GM19463 (cell line): ENCODE data around the gene ZNF423.

Experiments used
- ATAC-seq: cut with Tn5 transposase; IDR thresholded peaks from one replicate; pipeline ENCODE4 v1.9.1; 2021; ENCODE audit warnings: mild to moderate bottlenecking, moderate library complexity; ENCODE audit not compliant: unreplicated experiment

The ZNF423 gene

DNA sequence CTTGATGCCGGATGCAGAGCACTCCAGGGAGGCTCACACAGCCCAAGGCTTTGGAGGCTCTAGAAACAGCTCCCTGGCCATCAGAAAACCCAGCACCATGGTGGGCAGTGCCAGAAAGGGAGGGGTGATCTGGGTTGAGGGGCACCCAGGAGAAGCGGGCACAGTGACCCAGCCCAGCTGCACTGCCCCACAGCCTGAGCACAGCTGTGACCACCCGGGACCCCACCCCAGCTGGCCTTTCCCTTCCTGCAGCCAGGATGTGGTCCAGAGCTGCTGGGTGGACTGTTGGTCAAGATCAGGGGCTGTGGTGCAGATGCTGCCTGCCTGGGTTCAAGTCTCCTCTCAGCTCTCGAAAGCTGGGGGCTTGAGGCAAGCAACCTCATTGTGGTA lies 223.1 kb downstream of the ZNF423 start:
- no peak for ATAC-seq

DNA sequence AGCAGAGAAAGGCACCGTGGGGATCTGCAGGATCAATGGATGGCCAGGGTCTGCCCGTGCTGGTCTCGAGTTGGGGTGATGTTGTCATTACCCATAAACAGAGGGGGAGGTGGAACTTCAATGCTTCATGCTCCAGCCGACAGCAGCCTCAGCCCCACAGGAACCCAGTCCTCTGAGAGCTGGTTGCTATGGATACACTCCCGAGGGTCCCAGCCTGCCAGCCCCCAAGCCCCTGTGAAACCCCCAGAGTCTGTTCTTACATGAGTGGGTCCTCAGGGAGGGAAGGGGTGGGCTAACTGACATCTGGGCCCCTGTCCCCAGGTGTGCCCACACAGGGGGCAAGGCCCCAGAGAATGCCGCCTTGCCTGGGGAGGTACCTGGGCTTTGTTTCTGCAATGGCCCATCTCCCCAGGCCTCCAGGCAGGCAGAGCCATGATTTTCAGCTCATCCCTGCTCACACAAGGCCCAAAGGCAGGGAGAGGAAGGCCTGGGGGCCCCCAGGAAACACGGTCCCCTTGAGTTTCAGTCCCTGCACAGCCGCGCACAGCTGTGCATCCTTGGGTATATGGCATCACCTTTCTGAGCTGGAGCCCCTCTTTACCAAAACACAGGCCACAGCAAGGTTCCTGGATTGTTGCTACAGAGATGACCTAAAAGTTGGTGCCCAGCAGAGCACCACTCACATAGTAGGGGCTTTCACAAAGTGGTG lies 223.7 kb downstream of the ZNF423 start:
- no peak for ATAC-seq

DNA sequence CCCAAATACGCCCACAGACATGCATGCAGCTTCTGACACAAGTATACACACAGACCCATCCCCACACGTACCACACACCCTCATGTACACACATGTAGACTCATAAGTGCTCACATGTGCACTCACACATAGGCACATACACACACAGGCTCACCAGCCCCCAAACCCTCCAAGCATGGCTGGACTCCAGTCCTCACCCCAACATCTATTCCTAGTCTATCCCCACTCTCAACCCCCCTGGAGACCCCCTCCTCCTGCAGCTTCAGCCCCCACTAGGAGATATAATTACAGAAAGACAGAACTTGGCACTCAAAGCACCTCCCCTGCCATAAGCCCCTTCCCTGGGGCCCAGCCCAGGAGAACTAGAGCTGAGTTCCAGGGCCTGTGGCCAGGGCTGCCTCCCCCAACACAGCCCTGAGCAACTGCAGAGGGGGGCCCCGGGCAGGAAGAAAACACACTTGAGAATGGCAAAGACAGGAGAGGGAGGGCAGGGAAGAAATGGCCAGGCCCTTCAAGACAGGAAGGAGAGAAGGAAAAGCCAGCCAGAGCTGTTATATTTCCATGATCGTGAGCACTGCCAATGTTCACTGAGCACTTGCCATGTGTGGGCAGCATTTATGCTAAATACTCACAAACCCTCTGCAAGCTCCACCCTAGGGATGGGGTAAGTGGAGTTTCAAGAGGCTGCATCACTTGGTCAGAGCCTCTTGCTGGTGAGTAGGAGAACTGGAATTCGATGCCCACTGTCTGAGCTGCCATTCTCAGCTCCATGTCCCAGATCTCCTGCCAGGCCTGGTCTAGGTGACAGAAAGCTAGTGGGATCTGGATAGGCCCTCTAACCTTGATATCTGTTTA lies 224.5 kb downstream of the ZNF423 start:
- ATAC-seq, result no peak

DNA sequence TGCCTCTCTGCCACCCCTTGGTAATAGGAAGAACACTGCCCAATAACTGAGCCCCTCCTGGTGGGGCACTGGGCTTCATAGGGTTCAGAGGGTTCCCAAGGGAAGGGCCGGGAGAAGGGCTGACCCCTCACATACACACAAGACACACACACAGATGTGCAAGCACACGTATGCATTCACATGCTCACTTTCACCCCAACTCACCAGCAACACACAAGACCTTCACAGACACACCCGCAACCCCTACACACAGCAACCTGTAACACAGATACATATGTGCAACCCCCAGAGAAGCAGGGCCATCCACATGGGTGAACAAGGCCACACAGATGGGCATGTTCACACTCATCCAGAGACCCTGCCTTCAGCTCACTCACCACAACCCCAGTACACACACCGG lies 225.1 kb downstream of the ZNF423 start:
- no peak for ATAC-seq

DNA sequence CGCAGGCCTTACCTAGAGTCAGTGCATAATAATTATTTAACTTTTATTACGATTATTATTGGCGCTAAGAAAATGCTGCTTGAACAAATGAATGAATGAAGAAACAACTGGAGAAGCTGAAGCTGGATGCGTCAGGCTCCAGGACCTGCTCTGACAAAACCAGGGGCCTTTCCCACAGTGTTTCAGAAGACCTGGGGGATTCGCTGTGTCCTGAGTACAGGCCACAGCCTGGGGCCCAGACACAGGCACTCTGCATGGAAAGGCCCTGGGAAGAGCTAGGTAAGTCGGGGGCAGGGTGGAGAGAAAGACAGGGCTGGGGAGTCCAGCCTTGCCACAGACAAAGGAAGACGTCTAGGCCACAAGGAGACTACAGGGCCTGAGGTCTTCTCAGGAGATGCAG lies 226.1 kb downstream of the ZNF423 start:
- no peak for ATAC-seq

DNA sequence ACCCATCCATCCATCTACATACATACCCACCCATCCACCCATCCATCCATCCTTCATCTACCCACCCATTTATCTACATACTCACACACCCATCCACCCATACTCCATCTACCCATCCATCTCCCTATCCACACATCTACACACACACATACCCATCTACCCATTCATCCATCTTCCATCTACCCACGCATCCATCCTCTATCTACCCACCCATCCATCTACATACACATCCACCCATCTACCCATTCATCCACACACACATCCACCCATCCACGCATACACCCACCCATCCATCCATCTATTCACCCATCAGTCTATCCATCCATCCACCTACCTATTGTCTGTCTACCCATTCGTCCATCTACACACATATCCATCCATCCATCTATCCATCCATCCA lies 227.8 kb downstream of the ZNF423 start:
- ATAC-seq, result no peak

DNA sequence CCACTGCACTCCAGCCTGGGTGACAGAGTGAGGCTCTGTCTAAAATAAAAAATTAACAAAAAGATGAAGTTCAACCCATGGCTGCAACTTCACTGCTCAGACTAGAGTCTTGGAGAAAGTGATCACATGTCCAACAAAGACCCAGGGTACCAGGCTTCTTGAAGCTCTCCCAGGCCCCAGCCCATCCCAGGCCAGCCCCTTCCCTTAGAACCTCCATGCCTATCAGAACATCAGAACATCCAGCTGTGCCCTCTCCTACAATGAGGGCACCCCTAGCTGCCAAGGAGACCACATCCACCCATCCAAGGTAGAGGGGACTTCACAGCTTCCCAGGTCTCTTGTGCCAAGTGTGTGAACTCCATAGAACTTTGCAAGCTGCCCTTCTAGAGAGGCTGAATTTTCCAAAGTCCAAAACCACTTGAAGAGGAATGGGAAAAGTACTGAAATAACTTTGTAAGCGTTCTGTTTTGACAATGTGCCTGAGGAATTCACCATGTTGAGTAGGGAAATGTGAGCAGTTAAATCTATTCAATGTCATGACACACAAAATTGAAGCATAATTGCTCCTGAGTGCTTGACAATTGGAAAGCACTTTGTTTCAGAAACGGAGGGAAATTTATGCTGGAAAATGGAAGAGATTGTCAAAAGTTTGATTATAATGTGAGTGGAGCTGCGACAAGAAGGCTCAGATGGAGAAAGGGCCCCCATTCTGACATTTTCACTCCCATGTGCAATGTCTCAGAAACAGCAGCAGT lies 230.4 kb downstream of the ZNF423 start:
- ATAC-seq, result no peak

DNA sequence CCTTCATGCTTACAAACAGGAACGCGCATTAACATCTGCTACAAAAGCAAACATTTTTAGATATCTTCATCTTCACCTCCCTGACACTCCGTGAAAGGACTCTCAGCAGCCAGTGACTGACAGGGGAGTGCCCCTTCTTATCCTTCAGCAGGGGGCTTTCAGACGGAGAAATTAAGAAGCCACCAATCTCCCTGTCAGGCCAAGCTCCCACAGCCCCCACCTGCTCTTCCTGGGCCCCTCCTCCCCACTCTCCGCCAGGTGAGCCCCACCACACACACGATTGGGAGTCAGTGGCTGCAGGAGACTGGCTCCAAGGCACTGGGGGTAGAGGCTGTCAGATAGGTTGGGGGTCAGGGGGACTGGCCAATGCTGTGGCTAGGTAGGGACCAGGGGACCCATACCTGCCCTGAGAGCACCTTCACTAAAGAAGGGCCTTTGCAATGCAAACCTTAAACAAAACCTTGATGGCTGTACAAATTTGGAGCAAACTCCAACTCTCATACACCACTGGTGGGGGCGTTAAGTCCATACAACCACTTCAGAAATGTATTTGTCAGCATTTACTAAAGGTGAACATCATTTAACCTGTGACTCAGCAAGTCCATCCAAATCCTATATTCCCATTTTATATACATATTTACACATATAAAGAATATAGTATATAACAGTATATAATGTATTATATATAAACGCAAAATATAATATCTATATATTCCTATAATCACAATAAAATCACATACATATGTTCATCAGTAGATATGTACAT lies 232.2 kb downstream of the ZNF423 start:
- no peak for ATAC-seq

DNA sequence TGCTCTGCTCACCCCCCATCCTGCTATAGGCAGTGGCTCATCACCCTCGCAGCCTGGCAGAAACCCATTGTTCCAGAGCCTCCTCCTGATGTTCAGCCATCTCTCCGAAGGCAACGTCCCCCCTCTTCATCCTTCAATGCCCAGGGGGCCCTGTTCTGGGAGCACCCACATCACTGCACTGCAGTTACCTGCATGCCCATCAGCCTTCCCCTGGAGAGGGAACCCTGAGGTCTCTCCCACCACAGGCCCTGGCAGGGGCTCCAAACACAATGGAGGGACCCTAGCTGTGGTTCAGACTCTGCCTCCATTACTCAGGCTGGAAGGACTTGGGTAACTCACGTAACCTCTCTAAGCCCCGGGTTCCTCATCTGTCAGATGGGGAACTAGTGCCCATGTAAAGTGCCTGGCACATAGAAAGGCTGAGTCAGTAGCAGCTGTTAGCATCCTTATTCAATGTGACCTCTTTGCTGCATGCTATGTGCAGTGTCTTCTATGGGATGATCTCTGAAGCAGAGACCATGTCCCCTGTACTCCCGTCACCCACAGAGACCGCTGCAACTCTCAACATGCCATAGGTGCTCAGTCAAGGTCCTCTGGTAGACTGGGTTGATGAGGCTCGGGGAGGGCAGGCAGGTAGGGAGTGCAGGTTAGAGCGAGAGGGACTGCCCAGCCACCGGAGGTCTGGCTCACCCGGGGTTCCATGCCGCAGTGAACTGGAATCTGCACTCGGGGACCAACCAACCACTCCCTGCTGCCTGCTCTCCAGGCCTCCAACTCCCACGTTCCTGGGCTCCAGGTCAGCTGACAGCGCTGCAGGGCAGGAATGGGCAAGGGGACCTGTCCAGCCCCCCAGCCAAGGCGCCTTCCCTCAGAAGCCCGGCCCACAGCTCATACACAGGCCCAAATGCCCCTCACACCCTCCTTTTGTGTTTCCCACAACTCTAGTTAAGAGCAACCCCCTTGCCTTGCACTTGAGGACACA lies 233.2 kb downstream of the ZNF423 start:
- ATAC-seq, result no peak

DNA sequence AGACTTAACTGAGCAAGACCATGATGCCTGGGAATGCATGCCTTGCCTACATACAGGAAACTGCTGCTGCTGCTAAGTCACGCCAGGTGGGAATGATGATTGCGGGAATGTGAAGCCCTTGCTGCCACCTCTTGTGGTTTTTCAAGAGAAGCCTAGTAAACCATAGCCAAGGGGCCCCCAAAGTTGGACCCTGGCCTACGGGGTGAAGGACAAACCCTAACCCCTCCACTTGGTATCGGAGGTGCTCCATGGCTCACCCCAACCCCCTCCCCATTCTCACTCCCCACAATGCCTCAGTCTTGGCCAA lies 233.9 kb downstream of the ZNF423 start:
- ATAC-seq, result no peak

DNA sequence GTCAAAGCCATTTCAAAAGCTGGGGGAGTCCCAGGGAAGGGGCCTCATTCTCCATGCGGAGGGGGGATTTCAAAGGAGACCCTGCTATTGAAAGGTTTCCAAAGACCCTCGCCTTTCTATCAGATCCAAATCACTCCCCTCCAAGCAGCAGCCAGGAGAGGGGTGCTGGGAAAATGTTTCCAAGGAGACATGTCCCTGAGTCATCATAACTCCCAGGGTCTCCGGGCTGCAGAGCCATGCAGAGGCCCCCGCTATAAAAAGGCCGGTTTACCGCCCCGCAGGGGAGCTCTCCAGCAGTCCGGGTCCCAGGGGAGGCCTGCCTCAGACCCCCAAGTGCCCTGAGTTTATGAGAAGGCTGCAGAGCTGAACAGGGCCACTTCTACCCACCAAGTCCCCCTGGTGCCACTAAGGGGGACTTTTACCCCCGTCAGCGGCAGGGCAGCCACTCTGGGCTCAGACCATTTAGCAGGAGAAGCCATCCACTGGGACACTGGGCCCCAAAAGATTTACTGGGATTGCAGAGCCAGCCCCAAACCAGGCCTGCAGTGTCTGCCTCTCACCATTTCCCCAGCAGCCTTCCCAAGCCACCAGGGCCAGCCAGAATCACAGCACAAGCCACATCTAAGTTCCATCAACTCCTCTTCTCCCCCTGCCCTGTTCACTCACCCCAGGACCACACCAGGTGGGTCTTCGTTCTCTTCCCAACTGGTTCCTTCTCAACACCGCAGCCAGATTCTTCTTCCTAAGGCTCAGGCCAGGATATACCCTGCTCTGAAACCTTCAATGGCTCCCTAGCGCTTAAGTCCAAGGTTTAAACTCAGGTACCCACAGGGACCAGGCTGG lies 234.4 kb downstream of the ZNF423 start:
- ATAC-seq, result no peak

DNA sequence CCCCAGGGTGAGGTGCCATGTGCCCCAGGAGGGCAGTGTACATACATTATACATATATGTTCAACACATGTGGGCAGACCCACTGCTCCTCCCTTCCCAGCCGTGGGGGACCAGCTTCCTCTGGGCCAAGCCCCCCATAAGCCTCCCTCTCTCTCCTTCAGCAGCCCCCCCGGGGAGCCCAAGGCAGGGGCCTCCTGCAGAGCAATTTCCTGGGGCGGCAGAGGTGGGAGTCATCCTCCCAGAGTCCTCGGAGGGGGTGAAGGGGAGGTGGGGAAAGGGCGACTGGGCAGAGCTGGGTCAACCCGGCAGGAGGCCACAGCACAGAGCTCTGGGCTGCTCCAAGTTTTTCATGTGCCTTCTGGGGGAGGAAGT lies 235.1 kb downstream of the ZNF423 start:
- no peak for ATAC-seq

DNA sequence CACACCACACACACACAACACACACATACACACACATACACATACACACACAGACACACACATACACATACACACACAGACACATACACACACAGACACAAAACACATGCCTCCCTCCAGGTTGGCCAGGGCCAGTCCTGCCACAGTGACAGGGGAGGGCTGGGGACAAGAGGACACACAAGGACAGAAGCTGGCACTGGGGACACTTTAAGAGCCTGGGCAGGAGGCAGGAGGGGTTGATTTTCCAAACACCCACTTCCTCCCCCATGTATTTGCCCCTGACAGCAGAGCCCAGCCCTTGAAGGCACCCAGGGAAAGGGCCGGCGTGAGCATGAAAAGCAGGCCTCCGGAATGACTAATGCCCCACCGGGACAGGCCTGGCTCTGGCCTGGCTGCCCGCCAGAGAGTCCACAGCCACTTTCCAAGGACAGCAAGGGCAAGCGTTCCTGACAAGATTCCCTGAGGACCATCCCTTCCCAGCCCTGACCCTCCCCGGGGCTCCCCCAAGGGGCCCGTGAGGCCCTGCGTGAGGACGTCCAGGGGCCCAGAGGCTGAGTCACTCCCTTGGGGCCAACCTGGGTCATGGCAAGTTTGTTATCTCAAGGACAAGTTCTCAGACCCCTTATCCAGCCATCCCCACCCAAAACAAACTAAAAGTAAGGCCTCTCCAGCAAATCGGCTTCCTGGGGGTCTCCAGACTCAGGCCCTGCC lies 235.6 kb downstream of the ZNF423 start:
- no peak for ATAC-seq

DNA sequence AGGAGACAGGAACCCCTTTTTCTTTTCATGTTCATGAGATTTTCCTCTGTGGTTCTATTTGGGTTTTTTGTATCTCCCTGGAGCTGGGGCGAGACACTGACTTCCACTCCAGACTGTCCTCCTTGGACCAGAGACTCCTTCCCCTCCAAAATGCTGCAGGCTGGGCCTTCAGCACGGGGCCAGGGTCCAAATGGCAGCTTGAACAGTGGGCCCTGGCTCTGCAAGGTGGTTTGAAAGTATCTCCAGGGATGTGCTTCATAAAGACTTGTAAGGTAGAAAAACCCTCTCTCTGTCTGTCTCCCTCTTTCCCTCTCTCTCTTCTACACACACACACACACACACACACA lies 236.1 kb downstream of the ZNF423 start:
- ATAC-seq, result no peak

DNA sequence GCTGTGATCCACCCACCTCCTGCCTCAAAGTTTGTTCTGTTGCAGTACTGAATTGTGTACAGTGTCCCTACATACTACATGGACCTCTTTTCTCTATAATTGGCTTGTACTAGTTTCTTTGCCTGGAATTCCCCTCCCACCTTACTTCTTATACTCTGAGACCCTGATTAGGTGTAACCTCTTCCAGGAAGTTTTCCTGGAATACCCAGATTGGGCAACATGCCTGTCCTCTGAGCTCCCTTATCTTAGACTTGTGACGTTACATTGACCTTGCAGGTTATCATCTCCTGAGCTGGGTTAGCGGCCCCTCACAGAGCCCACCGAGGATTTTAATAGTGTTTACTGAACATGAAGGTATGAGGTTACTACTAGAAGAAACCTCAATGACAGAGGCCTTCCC lies 237.0 kb downstream of the ZNF423 start:
- no peak for ATAC-seq

DNA sequence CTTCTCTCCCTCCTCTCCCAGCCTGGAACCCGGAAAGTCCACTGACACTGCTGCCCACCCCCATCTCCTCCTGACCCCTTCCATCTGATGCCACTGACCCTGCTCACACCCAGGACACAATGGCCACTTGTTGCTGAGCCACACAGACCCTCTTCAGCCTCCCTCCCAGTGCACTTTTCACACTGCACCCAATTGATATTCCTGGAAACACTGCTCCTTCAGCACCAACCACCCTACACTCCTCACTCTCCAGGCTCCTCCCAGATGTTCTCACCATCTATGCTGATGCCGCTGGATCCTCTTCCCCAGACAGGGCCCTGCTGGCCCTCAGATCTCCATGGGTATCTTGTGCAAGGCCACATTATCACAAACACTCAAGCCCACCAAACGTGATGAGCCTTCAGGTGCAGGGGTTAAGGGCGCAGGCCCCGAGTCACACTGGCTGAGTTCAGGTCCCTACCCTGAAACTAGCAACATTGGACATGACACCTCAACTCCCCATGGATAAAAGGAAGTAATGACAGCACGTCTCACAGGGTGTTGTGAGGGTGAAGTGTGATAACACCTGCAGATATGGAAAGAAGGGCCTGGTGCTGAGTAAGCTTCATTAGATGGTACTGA lies 238.1 kb downstream of the ZNF423 start:
- ATAC-seq, result no peak

DNA sequence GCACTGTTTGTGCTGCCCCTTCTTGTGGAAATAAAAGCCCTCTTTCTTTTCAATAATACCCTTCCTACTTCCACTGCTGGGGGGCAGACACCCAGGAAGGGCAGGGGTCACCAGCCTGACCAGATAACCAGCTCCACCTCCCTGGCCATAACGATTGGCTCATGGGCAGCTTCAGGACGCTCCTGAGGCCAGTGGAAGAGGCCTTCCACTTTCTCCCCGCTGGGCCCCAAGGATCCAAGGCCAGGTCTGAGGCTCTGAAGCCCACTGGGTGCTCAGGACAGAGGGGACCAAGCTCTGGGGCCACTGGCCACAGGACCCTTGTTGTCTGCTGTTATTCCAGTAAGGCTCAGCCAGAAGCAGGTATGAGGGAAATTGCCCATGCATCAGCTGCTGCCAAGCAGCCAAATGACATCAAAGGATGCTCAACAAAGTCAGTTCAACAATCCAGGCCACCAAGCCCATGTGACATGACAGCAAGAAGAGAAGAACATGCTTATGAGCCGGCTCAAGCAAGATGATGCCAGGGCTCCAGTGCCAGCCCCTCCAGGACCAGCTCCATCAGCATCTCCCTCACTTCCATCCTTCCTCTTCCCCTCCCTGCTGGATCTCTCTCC lies 238.8 kb downstream of the ZNF423 start:
- ATAC-seq, result no peak

DNA sequence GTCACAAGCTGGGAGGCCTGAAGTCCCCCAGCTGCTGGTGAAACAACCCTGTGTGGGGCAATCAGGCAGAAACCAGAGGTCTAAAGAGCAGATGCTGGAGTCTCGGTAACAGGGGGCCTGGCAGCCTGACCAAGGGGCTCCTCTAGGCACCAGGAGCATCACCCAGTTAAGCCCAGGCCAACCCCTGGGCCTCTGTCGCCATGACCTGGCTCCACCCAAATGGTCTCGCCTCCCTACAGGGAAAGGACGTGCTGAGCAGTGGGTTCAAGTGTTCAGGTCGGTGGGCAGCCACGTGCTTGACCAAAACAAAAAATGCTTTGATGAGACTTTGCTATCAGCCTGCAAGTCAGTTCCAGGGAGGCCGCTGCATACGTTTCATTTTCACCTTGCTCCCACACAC lies 240.3 kb downstream of the ZNF423 start:
- ATAC-seq, result no peak
